ENCODE results near the gene TEX47. TPM values are rescaled to one million over a fixed set of nuclear protein-coding genes. Genes with fewer than 3 reads are reported as not detected.

Gene TEX47
- total RNA-seq (2022) = not detected in 2 replicates
- not detected for Bru-seq, nascent RNA
- BruChase-seq, experiment 1, labeled RNA remaining after a 2-hour chase = not detected
- BruChase-seq, experiment 2, labeled RNA remaining after a 6-hour chase = not detected
- long read RNA-seq = 0 reads

GRCh38 chr7:88795553-88795952, at the start of gene TEX47:
TEX47 (minus strand) TSS chr7:88795737; CDS start chr7:88794942, 795 bp downstream.
- no peak for TF ChIP-seq CTCF (IDR thresholded peaks at IDR 0.05; ENCODE audit: insufficient read depth in 1 of 2, low read depth in 1 of 2, low read length in 1 of 2, severe bottlenecking in 1 of 2, unreplicated experiment in 1 of 2)
- DNase-seq = no peak
- BruUV-seq (replicated peaks) = no TSS peak
- H3K4me1 Mint-ChIP-seq (ENCODE audit: low read depth, unreplicated experiment) = no peaks in the 10 kb centered on the region
- H3K27me3 ChIP-seq (replicated peaks; ENCODE audit: control insufficient read depth, insufficient read depth, low read length) = no peaks in the 10 kb centered on the region
- H3K36me3 ChIP-seq (ENCODE audit: control insufficient read depth, insufficient read depth, low read length) = no peaks in the 10 kb centered on the region
- H3K9me3 ChIP-seq = no peaks in the 10 kb centered on the region
- no peak within 1 kb of the TSS for H3K27ac Mint-ChIP-seq (ENCODE audit: unreplicated experiment)
- H3K4me3 Mint-ChIP-seq (ENCODE audit: unreplicated experiment) = no peak within 1 kb of the TSS
- no peaks in the 10 kb centered on the region for H3K36me3 Mint-ChIP-seq (ENCODE audit: insufficient read depth, unreplicated experiment)
- H3K4me1 ChIP-seq = 0 out of 2 replicates have a peak, but pooled peaks cover 5% of the 10 kb centered on the region
- CTCF ChIA-PET = no interaction called here
- H3K27me3 Mint-ChIP-seq (ENCODE audit: insufficient read depth, unreplicated experiment) = peaks cover 9% of the 10 kb centered on the region
- no peaks in the 10 kb centered on the region for H3K9me3 Mint-ChIP-seq (ENCODE audit: unreplicated experiment)
- POLR2A ChIA-PET = no interaction called here
- intact Hi-C loops (cut with micrococcal nuclease; ENCODE audit: unreplicated experiment) = no loop called here
- H3K4me3 ChIP-seq (ENCODE audit: low read depth, low read length) = no peak within 1 kb of the TSS

- Histone ChIP-seq H3K4me3 (ENCODE audit: low read depth, low read length) (no peak overlapping the region), H3K27me3 (replicated peaks; ENCODE audit: control insufficient read depth, insufficient read depth, low read length) (no peaks in the 10 kb centered on the region), H3K4me1 (no peaks in the 10 kb centered on the region), H3K9me3 (no peaks in the 10 kb centered on the region), H3K36me3 (ENCODE audit: control insufficient read depth, insufficient read depth, low read length) (no peaks in the 10 kb centered on the region)
- Mint-ChIP-seq H3K36me3 (ENCODE audit: insufficient read depth, unreplicated experiment) (no peaks in the 10 kb centered on the region), H3K27me3 (ENCODE audit: insufficient read depth, unreplicated experiment) (no peaks in the 10 kb centered on the region), H3K4me1 (ENCODE audit: low read depth, unreplicated experiment) (no peaks in the 10 kb centered on the region), H3K9me3 (ENCODE audit: unreplicated experiment) (no peaks in the 10 kb centered on the region), H3K27ac (ENCODE audit: unreplicated experiment) (no peak overlapping the region), H3K4me3 (ENCODE audit: unreplicated experiment) (no peak overlapping the region)
- ChIA-PET CTCF (interaction anchor here (0.6 kb wide), 1 partner anchor 680 kb away, joined by 4 read pairs; no protein-coding TSS in a partner anchor), POLR2A (no interaction called here)
- no peak for TF ChIP-seq CTCF (IDR thresholded peaks at IDR 0.05; ENCODE audit: insufficient read depth in 1 of 2, low read depth in 1 of 2, low read length in 1 of 2, severe bottlenecking in 1 of 2, unreplicated experiment in 1 of 2)
- intact Hi-C loops (cut with micrococcal nuclease; ENCODE audit: unreplicated experiment) = no loop called here
- BruUV-seq (replicated peaks) = no TSS peak
- no peak for DNase-seq
Measured at GRCh38 chr7:88845091-88845490, 49.6 kb upstream of the TEX47 start.

- Mint-ChIP-seq H3K4me1 (ENCODE audit: low read depth, unreplicated experiment) (no peaks in the 10 kb centered on the region), H3K27me3 (ENCODE audit: insufficient read depth, unreplicated experiment) (no peaks in the 10 kb centered on the region), H3K27ac (ENCODE audit: unreplicated experiment) (no peak overlapping the region), H3K36me3 (ENCODE audit: insufficient read depth, unreplicated experiment) (no peaks in the 10 kb centered on the region), H3K4me3 (ENCODE audit: unreplicated experiment) (no peak overlapping the region), H3K9me3 (ENCODE audit: unreplicated experiment) (no peaks in the 10 kb centered on the region)
- Histone ChIP-seq H3K9me3 (no peaks in the 10 kb centered on the region), H3K27me3 (replicated peaks; ENCODE audit: control insufficient read depth, insufficient read depth, low read length) (no peaks in the 10 kb centered on the region), H3K4me1 (no peaks in the 10 kb centered on the region), H3K36me3 (ENCODE audit: control insufficient read depth, insufficient read depth, low read length) (no peaks in the 10 kb centered on the region), H3K4me3 (ENCODE audit: low read depth, low read length) (no peak overlapping the region)
- no peak for DNase-seq
- TF ChIP-seq CTCF (IDR thresholded peaks at IDR 0.05; ENCODE audit: insufficient read depth in 1 of 2, low read depth in 1 of 2, low read length in 1 of 2, severe bottlenecking in 1 of 2, unreplicated experiment in 1 of 2) = no peak
- POLR2A ChIA-PET = no interaction called here
- CTCF ChIA-PET = no interaction called here
- intact Hi-C loops (cut with micrococcal nuclease; ENCODE audit: unreplicated experiment) = no loop called here
- BruUV-seq (replicated peaks) = no TSS peak
Measured at GRCh38 chr7:88842201-88842600, 46.7 kb upstream of the TEX47 start.

All from Caco-2 (cell line).